GM18909 (cell line): Measurements from ENCODE around the gene SPNS3.

Experiments
- ATAC-seq: cut with Tn5 transposase; IDR thresholded peaks from one replicate; pipeline ENCODE4 v1.9.1; 2021; ENCODE audit warnings: mild to moderate bottlenecking; ENCODE audit not compliant: unreplicated experiment, poor library complexity

The SPNS3 gene

GRCh38 chr17:4505187-4505586 lies 71.4 kb downstream of the SPNS3 start:
- ATAC-seq = no peak

DNA sequence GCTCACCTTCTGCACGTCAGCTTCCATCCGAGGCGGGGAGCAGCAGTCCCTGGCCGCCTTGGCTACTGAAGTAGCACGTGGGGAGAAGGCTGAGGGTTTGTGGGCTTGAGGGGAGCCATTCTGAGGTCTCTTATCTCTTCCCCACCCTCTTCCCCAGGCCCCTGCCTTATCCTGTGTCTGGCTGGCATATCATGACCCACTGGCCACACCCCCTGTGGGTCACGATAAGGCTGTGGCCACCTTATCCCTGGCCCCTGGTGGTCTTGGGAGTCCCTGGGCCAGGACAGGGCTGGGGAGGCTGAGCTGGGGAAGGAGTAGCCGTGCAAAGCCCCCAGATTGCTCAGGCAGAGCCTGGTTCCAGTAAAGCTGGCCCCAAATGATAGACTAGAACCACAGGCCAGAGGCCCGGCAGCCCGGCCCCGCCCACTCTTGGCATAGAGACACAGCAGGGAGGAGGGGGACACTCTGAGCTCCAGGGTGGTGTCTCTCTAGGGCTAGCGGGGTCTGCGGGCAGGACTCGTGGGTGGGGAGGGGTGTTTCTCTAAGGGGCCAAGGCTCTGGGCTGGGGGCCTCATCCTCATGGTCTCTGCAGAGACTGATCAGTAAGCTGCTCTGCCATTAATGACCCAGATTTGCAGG lies 72.6 kb downstream of the SPNS3 start:
- no peak for ATAC-seq

DNA sequence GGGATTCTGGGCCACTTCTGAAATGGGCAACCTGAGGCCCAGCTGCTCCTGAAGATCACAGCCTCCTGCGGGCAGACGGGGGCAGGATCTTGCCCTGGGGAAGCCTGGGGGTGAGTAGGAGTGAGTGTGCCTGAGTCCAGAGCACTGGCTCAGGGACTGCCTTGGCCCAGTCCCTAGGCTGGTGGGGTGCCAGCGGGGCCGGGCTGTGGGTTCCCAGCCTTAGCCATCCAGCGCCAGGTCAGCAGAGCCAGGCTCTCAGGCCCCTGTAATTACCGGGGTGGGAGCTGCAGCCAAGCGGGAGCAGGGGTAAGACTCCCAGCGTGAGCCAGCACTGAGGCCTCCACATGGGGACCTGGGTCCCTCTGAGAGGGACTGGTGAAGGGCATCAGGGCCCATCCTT lies 73.2 kb downstream of the SPNS3 start:
- ATAC-seq = no peak

GRCh38 chr17:4507361-4508111 lies 73.8 kb downstream of the SPNS3 start:
- ATAC-seq = no peak

GRCh38 chr17:4508207-4508606 lies 74.5 kb downstream of the SPNS3 start:
- no peak for ATAC-seq

GRCh38 chr17:4509401-4509800 lies 75.7 kb downstream of the SPNS3 start:
- no peak for ATAC-seq

- no peak for ATAC-seq
Measured at GRCh38 chr17:4509923-4510617, 76.3 kb downstream of the SPNS3 start.

DNA sequence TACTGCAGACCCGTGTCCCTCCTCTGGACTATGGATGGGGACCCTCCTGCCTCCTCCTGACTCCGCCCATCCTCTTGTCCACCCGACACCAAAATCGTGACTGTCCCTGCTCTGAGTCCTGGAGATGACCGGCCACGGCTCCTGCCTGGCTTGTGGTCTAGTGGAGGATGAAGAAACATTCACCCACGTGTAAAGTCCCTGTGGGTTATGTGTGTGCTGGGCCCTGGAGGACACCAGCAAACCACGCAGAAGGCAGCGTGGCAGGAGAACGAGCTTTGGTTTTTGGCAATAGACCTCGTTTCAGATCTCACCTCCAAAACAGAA lies 76.8 kb downstream of the SPNS3 start:
- no peak for ATAC-seq

DNA sequence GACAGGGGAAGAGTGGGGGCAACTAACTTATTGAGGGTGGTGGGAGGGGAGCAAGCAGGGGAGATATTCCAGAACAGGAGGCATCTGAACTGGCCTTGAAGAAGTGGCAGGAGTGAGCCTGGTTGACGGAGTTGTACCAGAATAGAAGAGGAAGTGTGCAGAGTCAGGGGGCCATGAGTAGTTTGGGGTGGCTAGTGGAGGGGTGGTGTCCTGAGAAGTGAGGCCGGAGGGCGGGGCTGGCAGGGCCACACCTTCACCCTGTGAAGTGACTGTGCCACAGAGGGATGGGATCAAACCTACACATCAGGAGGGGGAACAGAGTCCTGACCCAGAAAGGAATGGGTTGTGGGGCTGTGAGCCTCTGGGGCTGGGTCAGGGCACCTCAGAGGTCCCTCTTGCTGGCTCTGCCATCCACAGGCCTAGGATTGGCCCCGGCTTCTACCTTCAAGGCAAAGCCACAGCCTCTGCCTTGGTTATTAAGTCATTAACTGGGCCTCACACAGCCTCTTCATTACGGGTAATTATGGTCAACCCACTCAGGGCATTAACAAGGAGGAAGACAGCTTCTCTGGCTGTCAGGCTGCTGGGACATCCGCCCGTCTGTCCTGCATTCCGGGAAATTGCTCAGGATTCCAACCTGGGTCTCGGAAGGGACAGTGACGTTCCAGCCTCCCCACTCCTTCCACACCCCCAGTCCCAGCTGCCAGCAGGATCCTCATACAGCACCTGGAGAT lies 77.6 kb downstream of the SPNS3 start:
- no peak for ATAC-seq

- no peak for ATAC-seq
Measured at GRCh38 chr17:4512156-4513112, 78.7 kb downstream of the SPNS3 start.

DNA sequence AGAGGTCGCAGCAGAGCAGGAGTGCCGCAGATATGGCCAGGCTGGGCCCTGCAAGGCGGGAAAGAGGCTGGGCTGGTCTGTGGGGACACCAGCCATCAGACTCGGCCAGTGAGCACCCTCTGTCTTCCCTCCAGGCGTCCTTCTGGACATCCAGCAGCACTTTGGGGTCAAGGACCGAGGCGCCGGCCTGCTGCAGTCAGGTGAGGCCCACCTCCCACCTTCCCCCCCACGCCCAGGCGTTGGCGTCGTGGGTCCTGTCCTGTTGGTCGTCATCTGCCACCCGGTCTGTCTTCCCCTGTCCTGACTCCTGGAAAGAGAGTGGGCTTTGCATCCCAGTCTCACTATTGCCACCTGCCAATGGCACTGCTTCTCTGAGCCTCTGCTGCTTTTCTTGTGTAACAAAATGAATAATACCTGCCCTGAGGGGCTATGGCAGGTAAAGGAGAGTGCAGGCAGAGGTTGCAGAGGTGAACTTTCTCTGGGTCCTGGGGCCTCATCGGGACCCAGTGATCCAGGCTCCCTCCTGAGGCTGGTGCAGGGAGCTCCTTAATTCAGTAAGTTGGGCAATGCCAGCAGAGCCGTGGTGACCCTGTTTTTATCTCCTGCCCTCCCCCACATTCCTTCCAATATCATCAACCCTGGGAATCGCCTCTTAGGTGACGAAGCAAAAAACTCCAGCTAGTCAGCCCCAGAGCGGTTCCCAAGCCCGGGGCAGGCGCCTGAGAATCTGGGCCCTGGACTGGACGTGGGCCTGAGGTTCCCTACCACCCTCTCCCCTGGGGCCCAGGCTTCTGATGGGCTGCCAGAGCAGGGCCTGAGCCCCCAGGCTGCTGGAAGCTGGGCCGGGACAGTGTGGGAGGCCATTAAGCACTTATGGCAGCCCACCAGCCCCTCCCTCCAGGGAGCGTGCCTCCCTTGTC lies 79.6 kb downstream of the SPNS3 start:
- no peak for ATAC-seq

DNA sequence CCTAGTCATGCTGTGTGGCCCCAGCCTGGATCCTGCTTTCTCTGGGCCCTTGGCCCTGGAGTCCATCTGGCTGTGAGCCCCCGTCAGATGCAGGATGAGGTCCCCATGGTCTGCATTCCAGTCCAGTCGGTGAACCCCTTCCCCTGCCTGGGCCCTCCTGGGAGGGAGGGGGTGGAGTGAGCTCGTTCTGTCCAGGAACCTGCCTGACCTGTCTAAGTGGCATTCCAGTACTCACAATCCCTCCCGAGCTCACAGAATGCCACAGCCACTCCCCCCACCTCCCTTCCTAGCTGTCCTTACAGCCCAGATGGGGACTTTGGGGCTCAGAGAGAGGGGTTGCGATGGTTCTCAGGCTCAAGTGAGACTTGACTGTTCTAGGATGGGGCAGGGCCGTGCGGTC lies 80.5 kb downstream of the SPNS3 start:
- no peak for ATAC-seq

DNA sequence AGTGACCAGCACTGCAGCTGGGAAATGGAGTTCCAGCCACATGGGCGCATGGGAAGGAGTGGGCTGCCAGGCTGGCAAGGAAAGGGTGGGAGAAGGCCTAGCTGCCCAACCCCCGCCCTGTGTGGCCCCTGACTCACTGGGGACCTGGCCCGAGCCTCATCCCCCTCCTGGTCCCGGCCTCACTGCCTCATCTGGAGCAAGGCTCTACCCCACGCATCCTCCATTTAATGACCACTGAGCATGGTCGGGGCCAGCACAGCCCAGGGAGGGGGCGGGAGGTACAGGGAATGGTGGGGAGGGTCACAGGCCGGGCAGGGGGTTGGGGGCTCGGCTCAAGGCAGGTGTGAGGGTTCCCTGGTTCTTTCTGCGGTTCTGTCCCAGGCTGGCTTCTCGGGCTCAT lies 81.0 kb downstream of the SPNS3 start:
- ATAC-seq = no peak

- ATAC-seq = no peak
Measured at GRCh38 chr17:4515501-4515900, 81.8 kb downstream of the SPNS3 start.

GRCh38 chr17:4516735-4517134 lies 83.0 kb downstream of the SPNS3 start:
- ATAC-seq = no peak

GRCh38 chr17:4518901-4519300 lies 85.2 kb downstream of the SPNS3 start:
- no peak for ATAC-seq

DNA sequence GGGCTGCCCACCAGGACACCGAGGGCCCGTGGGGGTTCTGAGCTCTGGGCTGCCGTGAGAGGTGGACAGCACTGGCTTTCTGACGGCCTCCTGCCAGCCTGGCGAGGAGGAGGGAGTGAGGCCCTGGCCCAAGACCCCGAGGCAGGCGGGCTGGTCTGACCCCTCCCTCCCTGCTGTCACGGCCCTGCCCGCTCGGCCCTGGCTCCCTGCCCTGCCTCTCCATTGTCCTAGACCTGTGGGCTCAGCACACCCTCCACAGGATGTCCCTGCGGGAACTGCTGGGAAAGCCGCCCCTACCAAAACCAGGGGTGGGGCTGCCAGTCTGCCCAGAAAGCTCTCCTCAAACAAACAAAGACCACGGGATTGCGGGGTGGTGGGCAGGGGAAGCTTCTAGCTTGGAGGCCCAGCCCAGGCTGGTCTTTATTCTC lies 85.6 kb downstream of the SPNS3 start:
- no peak for ATAC-seq

GRCh38 chr17:4520060-4520893 lies 86.5 kb downstream of the SPNS3 start:
- ATAC-seq = no peak
